Cortex of kidney (tissue), 1 donor: Measurements from ENCODE around the gene PTPRE.

ENCODE experiments used
- DNase-seq: peaks from one replicate; lab custom pipeline; 2025; lab: John Stamatoyannopoulos, UW

Gene PTPRE

DNA sequence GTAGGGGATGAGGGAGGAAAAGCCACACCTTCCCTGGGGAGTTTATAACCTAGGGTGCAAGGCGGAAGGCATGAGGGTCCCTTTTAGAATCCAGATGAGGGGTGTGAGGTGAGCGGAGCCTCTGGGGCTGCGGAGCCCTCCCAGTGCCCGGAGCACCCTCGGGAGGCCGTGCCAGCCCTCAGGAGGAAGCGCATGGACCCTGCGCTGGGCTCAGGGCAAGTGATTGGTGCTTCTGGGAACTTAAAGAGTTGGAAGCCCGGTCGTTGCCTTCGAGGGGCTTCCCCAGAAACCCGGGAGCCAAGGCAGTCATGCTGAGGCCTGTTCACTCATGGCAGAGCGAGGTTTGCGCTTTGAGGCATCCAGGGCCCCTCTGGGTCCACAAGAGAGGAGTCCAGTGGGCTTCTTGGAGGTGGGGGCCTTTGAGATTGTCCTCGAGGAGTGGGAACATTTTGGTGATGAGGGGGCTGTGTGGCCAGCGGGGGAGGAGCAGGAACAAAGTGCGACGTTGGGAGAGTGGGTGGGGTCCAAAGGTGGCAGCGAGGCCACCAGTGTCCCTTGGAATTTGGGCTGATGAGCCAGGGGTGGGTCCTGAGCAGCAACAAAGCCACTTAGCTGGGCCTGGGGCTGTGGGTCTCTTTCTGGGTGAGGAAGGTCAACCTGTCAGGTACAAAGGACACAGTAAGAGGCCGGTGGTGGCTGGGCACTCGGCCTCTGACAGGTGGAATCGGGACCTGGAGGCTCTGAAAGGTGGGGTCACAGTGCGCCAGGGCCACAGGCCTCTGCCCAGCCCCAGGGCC, 139.5 kb downstream of the PTPRE start:
- DNase-seq = no peak

DNA sequence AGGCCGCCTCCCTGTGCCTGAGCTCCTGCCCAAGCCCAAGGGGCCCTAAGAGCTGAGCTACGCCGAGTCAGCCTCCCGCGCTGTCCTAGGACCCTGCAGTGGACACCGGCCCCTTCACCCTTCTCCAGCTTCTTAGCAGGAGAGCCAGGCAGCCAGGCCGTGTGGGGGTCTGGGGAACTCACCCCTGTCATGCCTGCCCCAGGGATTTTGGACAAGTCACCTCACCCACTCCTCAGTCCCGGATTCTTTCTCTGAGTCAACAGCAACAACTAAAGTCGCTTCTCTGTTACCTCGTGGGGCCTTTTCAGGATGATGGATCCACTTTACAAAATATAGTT, 140.0 kb downstream of the PTPRE start:
- no peak for DNase-seq

DNA sequence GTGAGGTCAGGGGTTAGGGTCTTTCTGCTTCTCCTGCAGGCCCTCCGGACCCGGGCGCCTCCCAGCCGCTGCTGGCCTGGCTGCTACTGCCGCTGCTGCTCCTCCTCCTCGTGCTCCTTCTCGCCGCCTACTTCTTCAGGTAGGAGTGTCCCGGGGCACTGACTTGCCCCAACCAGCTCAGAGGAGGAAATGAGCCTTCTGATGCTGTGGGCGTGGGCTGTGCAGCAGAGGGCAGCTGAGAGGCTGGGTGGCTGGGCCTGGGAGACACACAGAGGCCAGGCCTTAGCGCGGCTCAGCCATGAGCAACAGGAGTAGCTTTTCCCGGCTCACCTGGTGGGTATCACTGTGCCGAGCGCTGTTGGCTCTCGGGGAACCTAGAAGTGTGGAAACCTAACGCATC, 140.4 kb downstream of the PTPRE start:
- DNase-seq = no peak

GRCh38 chr10:128047991-128048818, 141.3 kb downstream of the PTPRE start:
- no peak for DNase-seq

- DNase-seq = no peak
These were observed 141.9 kb downstream of the PTPRE start for GRCh38 chr10:128048819-128049210.

GRCh38 chr10:128049226-128050120, 142.6 kb downstream of the PTPRE start:
- DNase-seq = no peak

GRCh38 chr10:128050121-128050516, 143.2 kb downstream of the PTPRE start:
- no peak for DNase-seq

- no peak for DNase-seq
These were observed 144.0 kb downstream of the PTPRE start for GRCh38 chr10:128050936-128051335.

GRCh38 chr10:128051548-128051947, 144.6 kb downstream of the PTPRE start:
- no peak for DNase-seq

GRCh38 chr10:128052696-128053095, 145.8 kb downstream of the PTPRE start:
- DNase-seq = no peak

GRCh38 chr10:128053356-128053755, 146.5 kb downstream of the PTPRE start:
- no peak for DNase-seq

DNA sequence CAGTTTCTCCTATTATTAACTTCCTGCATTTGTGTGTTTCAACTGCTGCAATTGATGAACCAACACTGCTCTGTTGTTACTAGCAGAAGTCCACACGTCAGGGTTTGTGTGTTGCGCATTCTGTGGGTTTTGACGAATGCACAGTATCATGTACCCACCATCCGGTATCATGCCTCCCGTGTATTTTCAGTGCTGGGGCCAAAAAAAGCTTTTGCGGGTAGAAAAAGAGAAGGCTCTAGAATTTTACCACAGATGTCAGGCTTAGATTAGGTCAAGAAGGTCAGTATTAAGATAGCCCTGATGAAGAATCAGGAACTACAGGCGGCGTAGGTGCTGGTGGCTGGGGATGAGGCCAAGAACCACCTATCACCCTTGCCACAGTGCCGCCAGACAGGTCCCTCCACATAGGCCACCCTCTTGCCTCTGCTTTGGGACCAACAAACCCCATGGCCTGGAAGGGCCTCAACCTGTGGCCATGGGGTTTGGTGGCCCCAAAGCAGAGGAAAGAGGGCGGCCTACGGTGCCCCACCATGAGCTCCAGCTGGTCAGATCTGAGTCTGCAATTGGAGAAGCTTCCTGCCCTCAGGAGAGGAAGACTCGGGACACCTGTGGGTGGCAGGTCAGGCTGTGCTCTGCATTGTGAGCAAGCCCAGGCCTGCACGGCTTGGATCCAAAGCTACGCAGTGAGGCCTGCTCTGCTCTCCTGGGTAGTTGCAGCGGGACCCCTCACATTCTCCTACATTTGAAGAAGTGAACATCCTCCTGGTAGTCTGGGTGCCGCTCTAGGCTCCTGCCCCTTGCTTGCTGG, 147.5 kb downstream of the PTPRE start:
- no peak for DNase-seq

GRCh38 chr10:128055061-128055868, 148.4 kb downstream of the PTPRE start:
- DNase-seq = no peak

- no peak for DNase-seq
These were observed 149.6 kb downstream of the PTPRE start for GRCh38 chr10:128056303-128057050.

DNA sequence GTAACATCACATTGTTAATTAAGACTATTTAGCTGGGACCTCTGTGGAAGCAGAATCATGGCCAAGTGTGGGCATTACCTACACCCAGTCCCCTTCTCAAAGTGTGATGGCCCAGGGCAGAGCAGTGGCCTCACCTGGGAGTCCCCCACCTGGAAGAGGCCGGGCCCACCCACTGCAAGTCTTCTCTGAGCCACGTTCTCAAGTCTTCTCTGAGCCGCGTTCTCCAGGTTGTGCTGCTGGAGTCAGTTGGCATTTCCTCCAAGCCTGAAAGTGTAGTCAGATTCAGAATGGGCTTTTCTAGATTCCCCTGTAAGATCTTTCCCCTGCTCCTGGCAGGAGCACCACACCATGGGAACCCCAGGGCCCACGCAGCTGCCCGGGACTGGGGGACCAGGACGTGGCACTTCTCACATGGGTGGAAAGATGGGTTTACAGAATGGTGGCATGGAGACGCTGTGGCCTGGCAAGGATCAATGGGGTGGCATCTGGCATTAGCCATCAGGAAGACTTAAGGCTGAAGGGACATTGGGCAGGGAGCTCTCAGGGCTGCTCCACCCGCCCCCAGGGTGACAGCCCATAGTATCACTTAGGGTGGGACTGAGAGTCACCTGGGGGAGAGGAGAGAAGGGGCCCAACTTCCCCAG, 151.3 kb downstream of the PTPRE start:
- no peak for DNase-seq

- no peak for DNase-seq
These were observed 151.8 kb downstream of the PTPRE start for GRCh38 chr10:128058750-128059134.

- no peak for DNase-seq
These were observed 152.5 kb downstream of the PTPRE start for GRCh38 chr10:128059266-128059981.

- no peak for DNase-seq
These were observed 153.0 kb downstream of the PTPRE start for GRCh38 chr10:128059982-128060293.
